IgD-negative memory B cell (primary cell): Measurements from ENCODE around the gene MAPK1. TPM values are rescaled to one million over a fixed set of nuclear protein-coding genes. Genes with fewer than 3 reads are reported as not detected.
"Not testable (repeated sequence)": the region's sequence is repeated elsewhere in the genome, so short reads cannot be mapped to it uniquely, and the experiment has no call there.

Experiments
- H3K27ac Mint-ChIP-seq, 3 donors: one replicate each; pipeline ENCODE4 v1.8.0; 2020 to 2022; ENCODE audit warnings: mild to moderate bottlenecking in 3 of 3, mixed read lengths in 3 of 3, moderate library complexity in 1 of 3
- H3K27me3 Mint-ChIP-seq: one replicate; pipeline ENCODE4 v1.8.0; 2021; ENCODE audit warnings: mixed read lengths
- H3K36me3 Mint-ChIP-seq: one replicate; pipeline ENCODE4 v1.8.0; 2020; ENCODE audit warnings: mild to moderate bottlenecking, mixed read lengths
- H3K4me1 Mint-ChIP-seq, 3 donors: one replicate each; pipeline ENCODE4 v1.8.0; 2020 to 2022; ENCODE audit warnings: mixed read lengths in 3 of 3, mild to moderate bottlenecking in 1 of 3
- H3K4me3 Mint-ChIP-seq, 4 donors: one replicate each; pipeline ENCODE4 v1.8.0; 2020 to 2022; ENCODE audit warnings: mild to moderate bottlenecking in 4 of 4, mixed read lengths in 4 of 4, moderate library complexity in 3 of 4
- H3K9me3 Mint-ChIP-seq, 3 donors: one replicate each; pipeline ENCODE4 v1.8.0; 2020 to 2021; ENCODE audit warnings: mixed read lengths in 3 of 3, mild to moderate bottlenecking in 1 of 3
- polyA plus RNA-seq: library from polyadenylated mRNA; unstranded; fragments of 300-500 nt; fragmentation: Illumina TruSeq; gene quantifications from one replicate; pipeline ENCODE4 v1.2.3, GENCODE V29; 2021

Gene MAPK1
- polyA plus RNA-seq, 1 donor from 2014 or later: 41.2 TPM

DNA sequence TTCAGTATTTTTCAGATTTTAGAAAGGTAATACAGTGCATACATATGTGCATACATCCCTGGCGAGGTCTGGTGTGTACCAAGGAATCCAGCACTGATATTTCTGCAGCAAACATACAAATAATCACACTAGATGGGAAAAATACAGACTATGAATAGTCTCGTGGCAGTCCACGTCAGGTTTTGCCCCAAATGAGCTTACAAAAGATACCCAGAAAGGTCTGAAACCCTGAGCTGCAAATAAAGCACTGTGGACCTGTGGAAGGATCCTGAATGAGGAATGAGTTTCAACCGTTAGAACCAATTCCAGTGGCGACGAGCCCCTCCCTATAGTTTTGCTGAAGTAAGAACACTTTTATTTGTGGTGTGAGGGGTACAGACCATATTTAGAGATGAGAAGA is 24.5 kb downstream of the MAPK1 start:
- no peak overlapping the region for H3K4me3 Mint-ChIP-seq
- peaks cover 7% of the 10 kb centered on the region for H3K36me3 Mint-ChIP-seq
- peaks cover 20 to 49% (median 33%) of the 10 kb centered on the region in 3 donors for H3K4me1 Mint-ChIP-seq
- no peaks in the 10 kb centered on the region for H3K9me3 Mint-ChIP-seq
- H3K27ac Mint-ChIP-seq: peak overlapping the region in 1 of 3 donors; percentile 6
- no peaks in the 10 kb centered on the region for H3K27me3 Mint-ChIP-seq

DNA sequence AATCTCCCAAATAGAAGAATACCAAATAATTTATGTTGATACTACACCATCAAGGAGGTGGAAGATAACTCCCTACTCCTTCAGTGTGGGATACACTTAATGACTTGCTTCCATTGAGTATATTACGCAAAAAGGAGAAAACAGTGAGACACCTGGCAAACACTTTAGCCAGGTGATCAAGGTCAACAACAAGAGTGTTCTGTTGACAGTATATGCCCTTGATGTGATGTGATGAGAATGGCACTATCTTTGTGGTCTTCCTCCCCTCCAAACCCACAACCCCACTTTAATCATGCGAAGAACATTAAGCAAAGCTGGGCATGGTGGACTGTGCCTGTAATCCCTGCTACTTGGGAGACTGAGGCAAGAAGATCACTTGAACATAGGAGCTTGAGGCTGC is 26.0 kb downstream of the MAPK1 start:
- H3K4me3 Mint-ChIP-seq: no peak overlapping the region
- peaks cover 7% of the 10 kb centered on the region for H3K36me3 Mint-ChIP-seq
- H3K27ac Mint-ChIP-seq: peak overlapping the region in 1 of 3 donors; percentile 53

DNA sequence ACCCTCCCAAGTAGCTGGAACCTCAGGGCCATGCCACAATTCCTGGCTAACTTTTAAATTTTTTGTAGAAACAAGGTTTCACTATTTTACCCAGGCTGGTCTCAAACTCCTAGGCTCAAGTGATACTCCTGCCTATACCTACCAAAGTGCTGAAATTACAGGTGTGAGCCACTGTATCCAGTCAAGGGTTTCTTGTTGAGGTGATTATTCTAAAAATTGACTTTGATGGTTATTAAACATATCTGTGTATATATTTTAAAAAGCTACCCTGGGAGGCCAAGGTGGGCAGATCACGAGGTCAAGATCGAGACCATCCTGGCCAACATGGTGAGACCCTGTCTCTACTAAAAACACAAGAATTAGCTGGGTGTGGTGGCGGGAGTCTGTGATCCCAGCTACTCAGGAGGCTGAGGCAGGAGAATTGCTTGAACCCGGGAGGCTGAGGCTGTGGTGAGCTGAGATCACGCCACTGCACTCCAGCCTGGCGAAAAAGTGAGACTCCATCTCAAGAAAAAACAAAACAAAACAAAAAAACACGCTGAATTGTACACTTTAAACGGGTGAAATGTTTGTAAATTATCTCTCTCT is 27.1 kb downstream of the MAPK1 start:
- Mint-ChIP-seq H3K4me1 (peaks cover 24 to 51% (median 36%) of the 10 kb centered on the region in 3 donors), H3K27ac (no peak overlapping the region), H3K36me3 (peaks cover 5% of the 10 kb centered on the region), H3K4me3 (no peak overlapping the region), H3K27me3 (no peaks in the 10 kb centered on the region), H3K9me3 (no peaks in the 10 kb centered on the region)

More for the DNA sequence above, 26.0 kb downstream of the MAPK1 start:
- H3K9me3 Mint-ChIP-seq: no peaks in the 10 kb centered on the region
- H3K4me1 Mint-ChIP-seq: peaks cover 25 to 55% (median 36%) of the 10 kb centered on the region in 3 donors
- no peaks in the 10 kb centered on the region for H3K27me3 Mint-ChIP-seq

DNA sequence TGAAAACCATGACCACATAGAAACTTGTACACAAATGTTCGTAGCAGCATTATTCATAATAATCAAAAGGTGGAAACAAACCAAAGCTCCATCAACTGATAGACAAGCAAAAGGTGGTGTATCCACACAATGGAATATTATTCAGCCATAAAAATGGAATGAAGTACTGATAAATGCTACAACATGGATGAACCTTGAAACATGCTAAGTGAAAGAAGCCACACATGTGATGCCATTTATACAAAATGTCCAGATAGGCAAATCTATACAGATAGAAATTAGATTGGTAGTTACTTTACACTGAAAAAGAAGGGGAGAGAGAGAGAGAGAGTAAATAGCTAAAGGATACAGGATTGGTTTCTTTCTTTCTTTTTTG is 27.7 kb downstream of the MAPK1 start:
- Mint-ChIP-seq H3K4me1 (peaks cover 28 to 57% (median 42%) of the 10 kb centered on the region in 3 donors), H3K36me3 (peaks cover 5% of the 10 kb centered on the region), H3K4me3 (no peak overlapping the region), H3K27ac (peak overlapping the region in 1 of 3 donors; percentile 18), H3K9me3 (no peaks in the 10 kb centered on the region), H3K27me3 (no peaks in the 10 kb centered on the region)

DNA sequence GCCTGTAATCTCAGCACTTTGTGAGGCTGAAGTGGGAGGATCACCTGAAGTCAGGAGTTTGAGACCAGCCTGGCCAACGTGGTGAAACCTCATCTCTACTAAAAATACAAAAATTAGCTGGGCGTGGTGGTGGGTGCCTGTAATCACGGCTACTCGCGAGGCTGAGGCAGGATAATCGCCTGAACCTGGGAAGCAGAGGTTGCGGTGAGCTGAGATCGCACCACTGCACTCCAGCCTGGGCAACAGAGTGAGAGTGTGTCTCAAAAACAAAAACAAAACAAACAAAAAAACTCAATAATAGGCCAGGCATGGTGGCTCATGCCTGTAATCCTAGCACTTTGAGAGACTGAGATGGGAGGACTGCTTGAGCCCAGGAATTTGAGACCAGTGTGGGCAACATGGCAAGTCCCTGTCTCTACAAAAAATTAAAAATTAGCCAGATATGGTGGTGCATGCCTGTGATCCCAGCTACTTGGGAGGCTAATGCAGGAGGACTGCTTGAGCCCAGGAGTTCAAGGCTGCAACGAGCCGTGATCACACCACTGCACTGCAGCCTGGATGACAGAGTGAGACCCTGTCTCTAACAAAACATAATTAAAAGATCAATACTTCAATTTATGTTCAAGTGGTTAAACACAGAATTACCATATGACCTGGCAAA is 28.2 kb downstream of the MAPK1 start:
- H3K4me3 Mint-ChIP-seq: not testable (repeated sequence)

DNA sequence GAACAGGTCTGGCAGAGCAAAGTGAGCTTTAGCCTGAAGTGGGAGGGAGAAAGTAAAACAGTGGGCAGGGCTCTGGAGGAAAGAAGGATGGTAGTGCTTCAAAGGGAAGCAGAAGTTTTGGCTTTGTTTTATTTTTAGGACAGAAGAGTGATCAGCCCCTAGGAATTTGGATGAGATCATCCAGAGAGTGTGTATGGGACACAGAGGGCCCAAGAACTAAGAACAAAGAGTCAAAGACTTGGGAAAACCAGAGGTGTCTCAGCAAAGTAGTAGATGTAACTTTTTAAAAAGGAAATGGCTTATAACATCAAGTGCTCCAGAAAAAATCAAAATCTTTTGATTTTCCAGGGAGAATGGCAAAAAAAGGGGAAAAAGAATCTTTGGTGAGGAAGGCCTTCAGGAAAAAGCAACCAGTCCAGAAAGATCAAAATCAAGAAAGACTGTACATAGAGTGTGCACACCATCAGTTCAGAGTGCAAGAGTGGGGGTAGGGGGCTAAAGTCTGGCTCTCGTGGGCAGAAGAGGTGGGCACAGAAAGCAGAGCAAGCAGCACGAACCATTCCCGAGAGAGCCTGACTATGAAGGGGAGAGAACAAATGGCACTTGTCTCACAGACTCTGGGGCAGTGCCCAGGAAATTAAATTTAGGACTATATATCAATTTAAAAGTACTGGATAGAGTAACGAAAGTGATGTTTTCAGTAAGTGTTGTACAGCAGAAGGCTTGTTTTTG is 30.0 kb downstream of the MAPK1 start:
- Mint-ChIP-seq H3K27me3 (no peaks in the 10 kb centered on the region), H3K4me1 (peaks cover 32 to 56% (median 42%) of the 10 kb centered on the region in 3 donors), H3K4me3 (no peak overlapping the region), H3K27ac (peak overlapping the region in 2 of 3 donors; percentile 79 to 80), H3K36me3 (peaks cover 3% of the 10 kb centered on the region), H3K9me3 (no peaks in the 10 kb centered on the region)

More for the DNA sequence above, 28.2 kb downstream of the MAPK1 start:
- H3K27me3 Mint-ChIP-seq, H3K9me3 Mint-ChIP-seq, H3K36me3 Mint-ChIP-seq: not testable (repeated sequence)
- Mint-ChIP-seq H3K27ac (peak overlapping the region; percentile 18 to 71 (median 34)), H3K4me1 (peaks cover 28 to 56% (median 42%) of the 10 kb centered on the region in 3 donors)

DNA sequence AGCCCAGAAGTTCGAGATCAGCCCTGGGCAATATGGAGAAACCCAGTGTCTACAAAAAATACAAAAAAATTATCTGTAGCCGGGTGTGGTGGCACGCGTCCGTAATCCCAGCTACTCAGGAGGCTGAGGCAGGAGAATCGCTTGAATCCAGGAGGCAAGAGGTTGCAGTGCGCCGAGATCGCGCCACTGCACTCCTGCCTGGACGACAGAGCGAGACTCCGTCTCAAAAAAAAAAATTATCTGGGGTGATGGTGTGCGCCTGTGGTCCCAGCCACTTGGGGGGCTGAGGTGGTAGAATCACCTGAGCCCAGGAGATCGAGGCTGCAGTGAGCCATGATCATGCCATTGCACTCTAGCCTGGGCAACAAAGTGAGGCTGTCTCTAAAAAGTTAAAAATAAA is 31.0 kb downstream of the MAPK1 start:
- not testable (repeated sequence) for H3K27me3 Mint-ChIP-seq, H3K36me3 Mint-ChIP-seq, H3K9me3 Mint-ChIP-seq, H3K4me3 Mint-ChIP-seq
- H3K4me1 Mint-ChIP-seq: peaks cover 37 to 64% (median 51%) of the 10 kb centered on the region in 3 donors
- H3K27ac Mint-ChIP-seq: peak overlapping the region in 1 of 3 donors; percentile 17

DNA sequence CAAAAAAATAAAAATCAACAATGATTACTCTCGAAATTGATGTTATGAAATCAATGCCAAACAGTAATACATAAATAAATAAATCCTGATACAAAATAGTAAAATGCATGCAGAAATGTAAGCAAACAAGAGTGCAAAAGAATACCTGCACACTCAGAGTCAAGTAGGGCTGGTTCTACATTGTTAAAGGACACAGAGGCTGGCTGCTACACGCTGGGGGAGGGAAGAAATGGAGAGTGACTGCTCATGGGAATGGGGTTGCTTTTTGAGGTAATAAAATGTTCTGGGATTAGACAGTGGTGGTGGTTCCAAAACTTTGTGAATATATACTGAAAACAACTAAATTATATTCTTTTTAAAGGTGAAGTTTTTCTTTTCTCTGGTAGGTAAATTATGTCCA is 32.1 kb downstream of the MAPK1 start:
- Mint-ChIP-seq H3K27me3 (no peaks in the 10 kb centered on the region), H3K4me3 (peak overlapping the region in 3 of 4 donors; percentile 41 to 79 (median 78)), H3K27ac (peak overlapping the region; percentile 80 to 92 (median 90)), H3K36me3 (peaks cover 3% of the 10 kb centered on the region), H3K4me1 (peaks cover 45 to 64% (median 58%) of the 10 kb centered on the region in 3 donors), H3K9me3 (no peaks in the 10 kb centered on the region)

DNA sequence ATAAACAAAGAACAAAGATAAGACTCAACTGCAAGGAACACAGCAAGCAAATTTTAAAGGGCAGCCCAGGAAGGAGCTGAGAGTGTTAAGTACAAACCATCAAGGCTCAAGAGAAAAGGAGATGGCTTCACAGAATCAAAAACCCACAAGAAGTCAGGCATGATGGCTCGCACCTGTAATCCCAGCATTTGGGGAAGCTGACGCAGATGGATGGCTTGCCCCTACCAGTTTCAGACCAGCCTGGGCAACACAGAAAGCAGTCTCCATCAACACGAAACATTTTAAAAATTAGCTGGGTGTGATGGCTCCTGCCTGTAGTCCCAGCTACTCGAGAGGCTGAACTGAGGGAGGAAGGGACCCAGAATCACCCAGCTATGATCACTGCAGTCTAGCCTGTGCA is 32.6 kb downstream of the MAPK1 start:
- Mint-ChIP-seq H3K4me3 (peak overlapping the region in 3 of 4 donors; percentile 41 to 79 (median 78)), H3K4me1 (peaks cover 46 to 63% (median 57%) of the 10 kb centered on the region in 3 donors), H3K27ac (peak overlapping the region; percentile 80 to 92 (median 90))

DNA sequence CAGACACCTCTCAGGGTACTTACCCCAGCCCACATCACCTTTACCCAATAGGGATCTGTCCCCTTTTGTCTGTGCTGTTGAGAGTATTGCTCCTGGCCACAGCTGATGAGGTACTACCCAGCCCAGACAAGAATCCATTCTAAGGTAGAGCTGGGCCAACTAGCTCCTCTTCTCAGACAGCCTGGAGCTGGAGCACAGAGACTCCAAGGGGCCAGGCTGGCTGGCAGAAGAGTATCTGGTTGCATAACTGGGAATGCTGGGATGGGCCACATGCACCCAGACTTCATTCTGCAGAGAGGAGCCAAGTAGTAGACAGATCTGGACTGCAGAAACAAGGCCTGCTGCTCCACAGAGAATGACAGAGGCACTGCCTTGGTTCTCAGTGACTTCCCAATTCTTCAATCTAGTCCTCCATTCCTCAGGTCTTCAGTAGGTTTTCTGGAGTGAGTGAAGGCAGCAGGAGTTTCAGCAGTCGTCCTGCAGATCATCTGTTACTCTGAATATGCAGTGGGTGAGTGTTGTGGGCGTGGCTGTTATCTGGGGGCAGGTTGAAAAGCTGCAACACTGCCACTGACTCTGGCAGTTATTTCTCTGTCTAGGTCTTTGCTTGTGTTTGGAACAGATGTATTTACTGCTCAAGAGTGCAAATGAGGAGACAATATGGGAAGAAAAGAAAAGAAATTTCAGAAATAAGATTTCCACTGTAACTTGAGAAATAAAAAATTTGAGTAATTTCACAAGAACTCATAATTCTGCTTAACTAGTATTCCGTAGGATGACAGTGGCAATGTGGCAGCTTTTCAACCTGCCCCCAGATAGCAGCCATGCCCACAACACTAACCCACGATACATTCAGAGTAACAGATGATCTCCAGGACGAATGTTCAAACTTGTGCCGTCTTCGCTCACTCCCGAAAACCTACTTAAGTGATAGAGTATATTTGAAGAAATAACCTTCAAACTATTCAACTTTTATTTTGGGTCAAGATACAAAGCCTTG is 34.9 kb downstream of the MAPK1 start:
- Mint-ChIP-seq H3K4me1 (peaks cover 45 to 70% (median 68%) of the 10 kb centered on the region in 3 donors), H3K36me3 (peaks cover 1% of the 10 kb centered on the region), H3K4me3 (peak overlapping the region in 2 of 4 donors; percentile 66 to 84), H3K9me3 (no peaks in the 10 kb centered on the region), H3K27ac (peak overlapping the region in 2 of 3 donors; percentile 40 to 76), H3K27me3 (no peaks in the 10 kb centered on the region)

More for the DNA sequence above, 32.6 kb downstream of the MAPK1 start:
- Mint-ChIP-seq H3K9me3 (no peaks in the 10 kb centered on the region), H3K27me3 (no peaks in the 10 kb centered on the region), H3K36me3 (peaks cover 2% of the 10 kb centered on the region)

DNA sequence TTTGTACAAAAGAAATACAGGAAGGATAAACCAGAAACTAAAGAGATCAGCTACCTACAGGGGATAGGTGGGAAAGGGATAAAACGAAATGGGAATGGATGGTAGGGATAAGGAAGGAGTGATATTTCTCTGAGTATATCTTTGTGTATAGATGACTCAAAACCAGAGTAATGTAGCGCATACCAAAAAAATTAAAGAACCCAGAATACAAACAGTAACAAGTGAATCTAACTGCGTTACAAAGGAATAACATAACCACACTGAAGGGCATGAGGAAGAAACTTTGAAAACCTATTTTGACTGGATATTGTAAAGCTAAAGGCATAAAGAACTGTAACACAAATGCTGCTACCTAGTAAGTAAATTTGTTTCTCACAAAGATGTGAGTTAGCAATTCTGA is 37.9 kb downstream of the MAPK1 start:
- Mint-ChIP-seq H3K27me3 (no peaks in the 10 kb centered on the region), H3K4me1 (peaks cover 37 to 68% (median 62%) of the 10 kb centered on the region in 3 donors), H3K27ac (peak overlapping the region in 1 of 3 donors; percentile 73), H3K36me3 (peaks cover 3% of the 10 kb centered on the region), H3K4me3 (no peak overlapping the region), H3K9me3 (no peaks in the 10 kb centered on the region)

DNA sequence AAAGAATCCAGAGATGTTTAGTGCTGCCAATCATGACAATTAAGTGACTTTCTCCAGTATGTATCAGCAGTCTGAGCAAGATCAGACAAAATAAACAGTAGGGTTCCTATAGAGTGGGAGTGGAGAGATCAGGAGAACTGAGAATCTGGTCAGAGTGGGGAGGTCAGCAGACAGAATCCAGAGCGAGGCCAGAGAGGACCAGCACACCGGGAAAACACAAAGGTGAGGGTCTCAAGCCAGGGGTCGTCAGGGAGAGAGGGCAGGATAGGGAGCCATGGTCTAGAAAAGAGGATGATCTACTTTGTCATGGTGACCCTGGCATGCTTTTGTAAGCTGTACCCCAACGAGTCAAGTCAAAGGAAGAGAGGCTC is 39.2 kb downstream of the MAPK1 start:
- peak overlapping the region in 1 of 3 donors; percentile 65 for H3K27ac Mint-ChIP-seq
- peaks cover 2% of the 10 kb centered on the region for H3K27me3 Mint-ChIP-seq
- H3K4me3 Mint-ChIP-seq: peak overlapping the region in 1 of 4 donors; percentile 68
- peaks cover 43 to 74% (median 70%) of the 10 kb centered on the region in 3 donors for H3K4me1 Mint-ChIP-seq
- H3K36me3 Mint-ChIP-seq: peaks cover 1% of the 10 kb centered on the region
- H3K9me3 Mint-ChIP-seq: no peaks in the 10 kb centered on the region

DNA sequence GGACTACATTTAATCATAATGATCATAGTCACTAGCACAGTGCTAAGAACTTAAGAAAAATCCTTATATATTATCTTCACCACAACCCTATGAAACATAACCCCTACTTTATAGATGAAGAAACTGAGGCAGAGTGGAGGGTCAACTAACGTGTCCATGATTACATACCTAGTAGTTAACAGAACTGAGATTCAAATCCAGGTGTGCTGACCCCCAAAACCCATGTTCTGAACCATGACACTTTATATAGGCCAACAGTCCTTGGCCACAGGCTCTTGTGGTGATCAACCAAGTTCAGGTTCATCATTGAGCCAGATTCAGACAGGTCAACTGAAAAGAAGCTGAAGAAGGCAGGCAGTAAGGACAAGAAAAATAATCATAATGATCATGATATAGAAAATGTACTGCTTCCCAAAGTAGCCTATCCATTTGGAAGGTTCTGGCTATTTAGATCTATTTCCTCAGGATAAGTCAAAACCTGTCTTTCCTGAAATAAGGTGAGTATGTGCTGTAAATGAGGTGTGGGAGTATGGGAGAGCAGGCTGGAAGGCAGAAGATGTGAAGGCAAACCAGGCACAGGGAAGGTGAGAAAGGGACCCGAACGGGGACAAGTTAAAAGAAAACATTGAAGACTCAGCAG is 39.7 kb downstream of the MAPK1 start:
- H3K27me3 Mint-ChIP-seq: peaks cover 2% of the 10 kb centered on the region
- peak overlapping the region in 1 of 4 donors; percentile 68 for H3K4me3 Mint-ChIP-seq
- peaks cover 1% of the 10 kb centered on the region for H3K36me3 Mint-ChIP-seq
- H3K4me1 Mint-ChIP-seq: peaks cover 39 to 71% (median 67%) of the 10 kb centered on the region in 3 donors
- peak overlapping the region in 2 of 3 donors; percentile 16 to 25 for H3K27ac Mint-ChIP-seq
- H3K9me3 Mint-ChIP-seq: no peaks in the 10 kb centered on the region

DNA sequence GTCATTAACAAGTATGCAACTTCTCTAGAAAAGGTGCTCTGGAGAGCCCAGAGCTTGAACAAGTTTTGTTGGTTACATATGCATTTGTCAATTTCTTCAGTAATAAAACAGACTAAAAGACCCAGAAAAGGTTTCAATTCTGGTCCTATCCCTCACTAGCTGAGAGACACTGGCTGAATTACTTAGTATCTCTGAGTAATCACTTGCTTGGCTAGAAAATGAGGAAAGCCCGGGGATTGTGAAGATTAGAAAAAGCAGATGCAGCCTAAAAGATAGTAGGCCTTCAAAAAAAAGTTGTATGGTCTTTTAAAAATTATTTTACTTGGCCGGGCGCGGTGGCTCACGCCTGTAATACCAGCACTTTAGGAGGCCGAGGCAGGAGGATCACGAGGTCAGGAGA is 41.2 kb downstream of the MAPK1 start:
- Mint-ChIP-seq H3K36me3 (peaks cover 1% of the 10 kb centered on the region), H3K4me1 (peaks cover 34 to 57% (median 56%) of the 10 kb centered on the region in 3 donors), H3K4me3 (no peak overlapping the region), H3K27ac (peak overlapping the region in 1 of 3 donors; percentile 33), H3K9me3 (no peaks in the 10 kb centered on the region), H3K27me3 (peaks cover 2% of the 10 kb centered on the region)
